K562 (cell line): ENCODE data around the gene GRWD1. TPM values are rescaled to one million over a fixed set of nuclear protein-coding genes. Genes with fewer than 3 reads are reported as not detected.

ENCODE experiments used
- ETS1 ChIP-seq: conservative IDR thresholded peaks from 2 replicates; pipeline ENCODE4 v1.6.1; 2011; ENCODE audit warnings: low read depth, mild to moderate bottlenecking, low read length; ENCODE audit not compliant: control insufficient read depth
- MNT ChIP-seq, 2 experiments: fragments of 450-650 bp; conservative IDR thresholded peaks; 2 replicates each; pipeline ENCODE4 v1.6.1; 2017; ENCODE audit warnings: mild to moderate bottlenecking in 2 of 2, moderate library complexity in 2 of 2
- SNIP1 ChIP-seq: fragments of 450-650 bp; IDR thresholded peaks from 2 replicates; pipeline ENCODE4 v1.7.1; 2017; ENCODE audit warnings: low read depth, mild to moderate bottlenecking
- ZNF444 ChIP-seq: fragments of 250-450 bp; sonication (Bioruptor Pico); IDR thresholded peaks from 2 replicates; pipeline ENCODE4 v1.4.0; 2020; ENCODE audit warnings: mild to moderate bottlenecking, moderate library complexity
- ZNF512 ChIP-seq: IDR thresholded peaks from 2 replicates; pipeline ENCODE4 v1.6.1; 2016; ENCODE audit warnings: missing genetic modification characterization, missing compliant biosample characterization
- polyA plus RNA-seq, 8 experiments: library from polyadenylated mRNA; depleted of rRNA in 4 of 8; stranded (reverse) in 5 of 8; unstranded in 3 of 8; fragments of >200 nt; fragmentation: Nextera tagmentation in 2 of 8; fragmentation: Illumina TruSeq in 1 of 8; extraction: Ambion mirVana in 2 of 8; extraction: Trizol in 1 of 8; gene quantifications; 2 replicates each; pipeline versions ENCODE4 v1.2.1 to v1.2.3, GENCODE V29; 2011 to 2014; ENCODE audit warnings: inconsistent platforms in 1 of 8, missing spikeins in 1 of 8
- total RNA-seq, 7 experiments: library from RNA; depleted of rRNA in 6 of 7; stranded (reverse); fragments of >200 nt in 6 of 7; fragmentation: Illumina TruSeq in 2 of 7; extraction: Trizol in 2 of 7; gene quantifications; 2 replicates each; pipeline versions ENCODE4 v1.2.1 to v1.2.3, GENCODE V29; 2011 to 2021; ENCODE audit warnings: low replicate concordance in 1 of 7

The GRWD1 gene
- total and polyA plus RNA-seq, 9 of the 15 experiments (the other 6 are each of a cell fraction or from before 2014, with no cell fraction given): 1.5 to 87.2 (median 24.5) TPM

- no peak for TF ChIP-seq ETS1
- TF ChIP-seq ZNF512 (tag): no peak
- TF ChIP-seq MNT (conservative IDR thresholded peaks at IDR 0.05): no peak
- no peak for TF ChIP-seq SNIP1
- TF ChIP-seq ZNF444: no peak
Measured at GRCh38 chr19:48451624-48452023, 5.8 kb downstream of the GRWD1 start (continued).
